Activated CD8-positive, alpha-beta T cell treated with anti-CD3 and anti-CD28 coated beads, Interleukin-2, amount 10 ng/mL, durations not matched to agents 7 days and 5 days (primary cell): ENCODE data around the gene STK32B. TPM values are rescaled to one million over a fixed set of nuclear protein-coding genes. Genes with fewer than 3 reads are reported as not detected.
"Not testable (repeated sequence)": the region's sequence is repeated elsewhere in the genome, so short reads cannot be mapped to it uniquely, and the experiment has no call there.

Experiments
- ATAC-seq: fragments of 150-1000 bp; cut with Tn5 transposase; one replicate; pipeline ENCODE4 v1.10.0; 2021; ENCODE audit warnings: moderate library complexity
- CTCF ChIA-PET: fragments of 350-600 bp; sonication (Branson Sonifier 250); formaldehyde crosslinking; loops from one replicate; lab custom pipeline; 2021; ENCODE audit warnings: antibody characterized with exemption; lab: Charles Lee
- POLR2A ChIA-PET: fragments of 350-600 bp; sonication (Branson Sonifier 250); formaldehyde crosslinking; loops from one replicate; lab custom pipeline; 2021; ENCODE audit warnings: antibody characterized with exemption; lab: Charles Lee
- DNase-seq: peaks from one replicate; pipeline ENCODE4 v3.0.0-alpha.2; 2020
- H3K27ac Mint-ChIP-seq: one replicate; pipeline ENCODE4 v1.8.0; 2021; ENCODE audit warnings: mild to moderate bottlenecking, mixed read lengths
- H3K27me3 Mint-ChIP-seq: one replicate; pipeline ENCODE4 v1.8.0; 2021; ENCODE audit warnings: low read depth, mixed read lengths
- H3K36me3 Mint-ChIP-seq: one replicate; pipeline ENCODE4 v1.8.0; 2021; ENCODE audit warnings: low read depth, mixed read lengths
- H3K4me1 Mint-ChIP-seq: one replicate; pipeline ENCODE4 v1.8.0; 2021; ENCODE audit warnings: low read depth, mixed read lengths
- H3K4me3 Mint-ChIP-seq: one replicate; pipeline ENCODE4 v1.8.0; 2021; ENCODE audit warnings: mild to moderate bottlenecking, mixed read lengths
- H3K9me3 Mint-ChIP-seq: one replicate; pipeline ENCODE4 v1.8.0; 2022; ENCODE audit warnings: mixed read lengths; ENCODE audit not compliant: insufficient read depth
- total RNA-seq, 2 experiments: library from RNA; stranded (reverse); gene quantifications; one replicate each; pipeline ENCODE4 v1.2.3, GENCODE V29; 2021

The STK32B gene
- total RNA-seq, 2 experiments from 2014 or later, result not detected

DNA sequence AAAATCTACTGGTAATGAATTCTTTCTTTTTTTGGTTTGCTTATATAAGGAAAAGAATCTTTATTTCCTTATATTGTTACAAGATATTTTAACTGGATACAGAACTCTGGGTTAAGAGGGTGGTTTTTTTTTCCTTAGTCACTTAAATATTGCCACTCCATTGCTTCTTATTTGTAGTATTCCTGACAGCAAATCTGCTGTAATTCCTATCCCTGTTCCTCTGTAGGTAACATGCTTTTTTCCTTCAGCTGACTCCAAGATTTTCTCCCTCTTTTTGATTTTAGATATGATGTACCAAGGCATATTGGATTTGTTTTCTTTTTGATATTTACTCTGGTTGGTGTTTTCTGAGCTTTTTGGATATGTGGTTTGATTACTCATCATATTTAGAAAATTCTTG lies 378.5 kb downstream of the STK32B start:
- DNase-seq (no peak), ATAC-seq (no peak)
- Mint-ChIP-seq H3K36me3 (no peaks in the 10 kb centered on the region), H3K27ac (no peak overlapping the region), H3K9me3 (no peaks in the 10 kb centered on the region), H3K27me3 (no peaks in the 10 kb centered on the region), H3K4me3 (no peak overlapping the region), H3K4me1 (no peaks in the 10 kb centered on the region)
- CTCF ChIA-PET, result interaction anchor here (0.7 kb wide), 1 partner anchor 726 kb away, joined by 3 read pairs; no protein-coding TSS in a partner anchor
- POLR2A ChIA-PET, result no interaction called here

DNA sequence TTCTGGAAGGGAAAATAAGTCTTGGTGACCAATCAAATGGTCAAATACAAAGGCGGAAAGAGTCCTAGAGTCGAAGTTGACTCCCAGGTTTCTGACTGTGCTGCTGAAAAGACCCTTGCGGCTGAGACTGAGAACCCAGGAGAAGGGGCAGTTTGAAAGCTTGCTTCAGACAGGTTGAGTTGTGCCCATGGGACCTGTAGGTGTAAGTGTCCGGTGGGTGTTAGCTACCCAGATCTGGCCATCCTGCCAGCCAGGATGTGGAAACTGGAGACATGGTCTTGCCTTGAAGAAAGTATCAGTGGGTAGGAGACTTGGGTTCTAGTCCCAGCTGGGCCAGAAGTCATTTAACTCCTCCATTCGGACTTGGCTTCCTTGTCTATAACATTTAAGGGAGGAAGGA lies 381.9 kb downstream of the STK32B start:
- no peak overlapping the region for H3K4me3 Mint-ChIP-seq
- DNase-seq (no peak), ATAC-seq (no peak)
- POLR2A ChIA-PET, result no interaction called here
- CTCF ChIA-PET, result no interaction called here
- no peaks in the 10 kb centered on the region for H3K36me3 Mint-ChIP-seq
- no peaks in the 10 kb centered on the region for H3K4me1 Mint-ChIP-seq
- H3K9me3 Mint-ChIP-seq, result no peaks in the 10 kb centered on the region
- H3K27me3 Mint-ChIP-seq, result no peaks in the 10 kb centered on the region
- H3K27ac Mint-ChIP-seq, result no peak overlapping the region

DNA sequence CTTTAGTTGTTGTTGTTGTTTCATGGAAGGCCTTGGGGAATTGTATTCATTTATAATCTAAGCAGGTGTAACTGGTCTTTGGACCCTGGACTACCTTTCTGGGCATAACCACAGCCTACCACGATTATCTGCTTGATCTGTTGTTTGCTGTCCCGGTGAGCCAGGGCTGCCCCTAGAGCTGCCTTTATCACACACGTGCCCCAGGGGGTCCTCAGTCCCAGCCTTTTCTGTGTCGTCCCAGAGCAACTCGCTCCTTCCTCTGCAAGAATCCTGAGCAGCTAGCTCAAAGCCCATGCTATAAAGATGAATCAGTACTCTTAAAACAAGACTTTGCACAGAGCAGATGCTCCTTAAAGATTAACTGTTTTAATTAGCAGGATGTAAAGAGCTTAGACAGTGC lies 383.9 kb downstream of the STK32B start:
- H3K4me1 Mint-ChIP-seq, result no peaks in the 10 kb centered on the region
- H3K9me3 Mint-ChIP-seq, result no peaks in the 10 kb centered on the region
- no peak overlapping the region for H3K27ac Mint-ChIP-seq
- ATAC-seq (no peak), DNase-seq (no peak)
- POLR2A ChIA-PET, result no interaction called here
- CTCF ChIA-PET, result no interaction called here
- no peaks in the 10 kb centered on the region for H3K36me3 Mint-ChIP-seq
- no peak overlapping the region for H3K4me3 Mint-ChIP-seq
- H3K27me3 Mint-ChIP-seq, result no peaks in the 10 kb centered on the region

GRCh38 chr4:5435823-5436222 lies 384.5 kb downstream of the STK32B start:
- Mint-ChIP-seq H3K36me3 (no peaks in the 10 kb centered on the region), H3K27ac (no peak overlapping the region), H3K27me3 (no peaks in the 10 kb centered on the region), H3K4me1 (no peaks in the 10 kb centered on the region), H3K4me3 (no peak overlapping the region), H3K9me3 (no peaks in the 10 kb centered on the region)
- CTCF ChIA-PET, result no interaction called here
- POLR2A ChIA-PET, result no interaction called here
- ATAC-seq (no peak), DNase-seq (no peak)

GRCh38 chr4:5443976-5444802 lies 392.9 kb downstream of the STK32B start:
- H3K9me3 Mint-ChIP-seq, CTCF ChIA-PET, H3K27me3 Mint-ChIP-seq, H3K4me3 Mint-ChIP-seq, DNase-seq, H3K36me3 Mint-ChIP-seq, H3K27ac Mint-ChIP-seq, POLR2A ChIA-PET, ATAC-seq, H3K4me1 Mint-ChIP-seq: not testable (repeated sequence)

DNA sequence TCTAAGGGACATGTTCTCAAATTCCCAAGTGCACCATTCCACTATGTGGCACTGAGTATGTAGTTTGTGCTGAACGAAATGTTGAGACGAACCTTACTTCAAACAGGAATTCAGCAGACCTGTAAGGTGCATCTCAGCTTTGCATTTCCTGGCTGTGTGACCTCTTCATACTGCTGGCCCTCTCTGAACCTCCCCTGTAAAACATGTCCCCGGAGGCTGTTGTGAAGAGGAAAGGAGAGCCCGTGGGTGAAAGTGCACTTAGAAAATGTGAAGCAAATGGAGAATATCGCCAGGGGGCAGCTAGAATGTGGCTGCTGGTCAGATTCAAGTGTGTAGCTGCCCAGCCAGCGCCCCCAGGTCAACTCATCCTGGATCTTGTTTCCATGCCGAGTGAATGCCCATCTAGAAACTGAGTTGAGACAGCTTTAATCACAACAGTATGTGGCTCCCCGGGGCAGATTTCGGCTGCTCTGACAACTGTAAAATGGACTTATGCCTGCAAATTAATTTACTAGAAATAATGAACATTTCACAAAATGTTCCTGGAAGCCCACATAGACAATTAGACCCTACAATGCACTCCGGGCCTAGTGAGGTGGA lies 393.7 kb downstream of the STK32B start:
- no peak for ATAC-seq
- no peak for DNase-seq
- POLR2A ChIA-PET, result no interaction called here
- no peaks in the 10 kb centered on the region for H3K27me3 Mint-ChIP-seq
- H3K27ac Mint-ChIP-seq, result no peak overlapping the region
- CTCF ChIA-PET, result no interaction called here
- no peaks in the 10 kb centered on the region for H3K4me1 Mint-ChIP-seq
- H3K36me3 Mint-ChIP-seq, result no peaks in the 10 kb centered on the region
- no peak overlapping the region for H3K4me3 Mint-ChIP-seq
- H3K9me3 Mint-ChIP-seq, result no peaks in the 10 kb centered on the region

DNA sequence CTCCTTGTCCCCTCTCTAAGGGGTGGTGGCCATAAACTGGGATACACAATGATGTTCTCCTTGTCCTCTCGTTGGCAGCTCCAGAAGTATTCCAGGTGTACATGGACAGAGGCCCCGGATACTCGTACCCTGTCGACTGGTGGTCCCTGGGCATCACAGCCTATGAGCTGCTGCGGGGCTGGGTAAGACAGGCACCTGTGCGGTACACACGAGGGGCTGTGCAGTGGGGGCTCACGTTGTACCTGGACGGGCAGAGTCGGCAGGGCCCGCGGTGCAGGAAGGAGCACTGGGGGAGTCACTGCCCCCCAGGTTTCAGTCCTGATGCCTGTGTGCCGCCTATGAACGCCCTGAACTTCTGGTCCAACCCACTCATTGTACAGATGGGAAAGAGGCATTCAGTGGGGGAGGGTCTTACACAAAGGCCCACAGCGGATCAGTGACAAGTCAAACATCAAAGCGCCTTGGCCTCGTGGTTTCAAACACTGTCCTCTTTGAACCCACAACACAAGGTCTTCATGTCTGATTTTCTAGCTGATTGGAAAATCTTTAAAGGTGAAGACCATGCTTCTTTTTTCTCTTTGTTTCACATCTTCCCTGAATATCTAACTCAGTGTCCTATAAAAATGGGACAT lies 395.4 kb downstream of the STK32B start:
- no peaks in the 10 kb centered on the region for H3K9me3 Mint-ChIP-seq
- ATAC-seq (no peak), DNase-seq (no peak)
- no peaks in the 10 kb centered on the region for H3K27me3 Mint-ChIP-seq
- no peak overlapping the region for H3K27ac Mint-ChIP-seq
- H3K4me1 Mint-ChIP-seq, result no peaks in the 10 kb centered on the region
- ChIA-PET POLR2A (no interaction called here), CTCF (no interaction called here)
- no peak overlapping the region for H3K4me3 Mint-ChIP-seq
- no peaks in the 10 kb centered on the region for H3K36me3 Mint-ChIP-seq

DNA sequence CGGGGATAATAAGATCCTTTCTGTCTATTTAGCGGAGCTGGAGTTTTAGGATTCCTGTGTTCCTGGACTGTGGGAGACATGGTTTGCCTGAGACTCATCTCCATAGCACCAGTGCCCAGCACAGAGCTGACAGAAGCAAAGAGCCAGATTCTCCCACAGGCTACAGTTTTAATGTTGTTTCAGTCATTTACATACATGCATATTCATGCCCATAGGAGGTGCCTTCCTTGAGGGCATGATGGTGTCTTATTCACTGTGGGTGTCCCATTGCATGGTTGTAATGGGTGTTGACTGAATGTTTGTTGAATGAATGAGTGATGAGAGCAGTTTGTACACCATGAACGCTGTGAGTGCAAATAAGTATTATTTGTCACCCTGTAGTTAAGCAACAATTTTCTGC lies 396.5 kb downstream of the STK32B start:
- ATAC-seq (no peak), DNase-seq (no peak)
- Mint-ChIP-seq H3K27ac (no peak overlapping the region), H3K27me3 (no peaks in the 10 kb centered on the region), H3K4me1 (no peaks in the 10 kb centered on the region), H3K36me3 (no peaks in the 10 kb centered on the region), H3K9me3 (no peaks in the 10 kb centered on the region), H3K4me3 (no peak overlapping the region)
- ChIA-PET CTCF (no interaction called here), POLR2A (no interaction called here)

DNA sequence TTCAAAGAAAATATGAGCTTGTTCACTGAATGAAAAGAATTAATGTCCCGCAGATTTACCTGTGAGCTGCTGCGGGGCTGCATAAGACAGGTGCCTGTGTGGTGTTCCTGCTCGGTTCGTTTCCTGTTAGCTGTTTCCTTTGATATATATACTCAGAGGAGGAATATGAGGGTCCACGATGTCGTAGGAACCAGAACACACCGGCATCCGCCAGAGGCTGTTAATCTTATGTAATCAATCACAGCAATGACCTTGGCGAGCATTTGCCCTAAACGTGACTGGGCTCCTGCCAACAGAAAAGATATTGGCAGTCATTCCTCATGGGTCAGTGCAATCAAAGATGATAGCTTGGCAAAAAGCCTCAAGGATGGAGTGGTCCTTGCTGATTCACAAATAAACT lies 396.9 kb downstream of the STK32B start:
- DNase-seq (no peak), ATAC-seq (no peak)
- no peaks in the 10 kb centered on the region for H3K4me1 Mint-ChIP-seq
- H3K27ac Mint-ChIP-seq, result no peak overlapping the region
- POLR2A ChIA-PET, result no interaction called here
- CTCF ChIA-PET, result no interaction called here
- H3K27me3 Mint-ChIP-seq, result no peaks in the 10 kb centered on the region
- no peak overlapping the region for H3K4me3 Mint-ChIP-seq
- no peaks in the 10 kb centered on the region for H3K36me3 Mint-ChIP-seq
- H3K9me3 Mint-ChIP-seq, result no peaks in the 10 kb centered on the region

DNA sequence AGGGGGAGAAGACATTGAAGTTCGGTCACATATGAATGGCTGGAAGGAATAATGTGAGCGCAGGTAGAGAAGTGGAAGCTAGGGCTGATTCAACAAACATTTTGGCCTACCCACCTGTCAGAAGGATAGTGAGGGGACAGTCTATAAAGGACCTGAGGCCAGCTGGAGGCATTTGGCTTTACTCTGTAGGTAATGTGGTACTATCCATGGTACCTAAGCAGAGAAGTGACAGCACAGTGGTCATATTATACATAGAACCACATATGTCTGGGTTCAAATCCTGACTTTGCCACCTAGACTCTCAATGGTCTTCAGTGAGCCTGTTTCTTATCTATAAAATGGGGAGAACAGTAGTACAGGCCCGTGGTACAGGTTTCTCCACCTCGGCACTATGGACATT lies 400.0 kb downstream of the STK32B start:
- ATAC-seq, result no peak
- H3K4me3 Mint-ChIP-seq, result no peak overlapping the region
- no peaks in the 10 kb centered on the region for H3K4me1 Mint-ChIP-seq
- H3K36me3 Mint-ChIP-seq, result no peaks in the 10 kb centered on the region
- no peak overlapping the region for H3K27ac Mint-ChIP-seq
- no peak for DNase-seq
- CTCF ChIA-PET, result no interaction called here
- POLR2A ChIA-PET, result no interaction called here
- no peaks in the 10 kb centered on the region for H3K27me3 Mint-ChIP-seq
- H3K9me3 Mint-ChIP-seq, result no peaks in the 10 kb centered on the region

GRCh38 chr4:5452156-5452555 lies 400.9 kb downstream of the STK32B start:
- Mint-ChIP-seq H3K36me3 (no peaks in the 10 kb centered on the region), H3K27me3 (no peaks in the 10 kb centered on the region), H3K4me1 (no peaks in the 10 kb centered on the region), H3K9me3 (no peaks in the 10 kb centered on the region), H3K27ac (no peak overlapping the region), H3K4me3 (no peak overlapping the region)
- ChIA-PET POLR2A (no interaction called here), CTCF (no interaction called here)
- ATAC-seq (no peak), DNase-seq (no peak)

DNA sequence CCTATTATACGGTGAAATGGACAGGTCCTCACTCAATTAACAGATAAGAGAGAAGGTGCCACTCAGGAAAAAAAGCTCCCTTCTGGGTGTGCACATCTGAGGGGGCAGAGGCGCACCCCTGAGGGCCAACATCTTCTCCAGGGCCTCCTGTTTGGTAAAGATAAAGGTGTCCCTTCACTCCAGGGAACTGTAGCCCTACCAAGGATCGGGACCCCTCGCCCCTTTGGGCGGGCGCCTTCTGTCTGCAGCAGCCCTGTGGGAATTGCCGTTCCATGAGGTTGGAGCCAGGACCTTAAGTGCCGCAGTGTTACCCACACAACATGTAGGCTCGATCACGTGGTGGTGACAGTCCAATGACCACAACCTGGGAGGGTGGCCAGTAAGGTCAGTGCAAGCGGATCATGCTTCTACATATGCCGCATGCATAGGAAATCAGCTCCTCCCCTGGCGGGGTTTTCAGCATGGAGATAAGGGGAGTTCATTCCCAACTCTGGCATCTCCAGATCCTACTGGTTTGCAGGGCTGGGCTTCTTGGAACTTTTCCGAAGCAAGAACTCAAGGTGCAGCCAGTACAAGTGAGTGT lies 403.8 kb downstream of the STK32B start:
- Mint-ChIP-seq H3K27me3 (no peaks in the 10 kb centered on the region), H3K4me1 (no peaks in the 10 kb centered on the region), H3K36me3 (no peaks in the 10 kb centered on the region), H3K9me3 (no peaks in the 10 kb centered on the region), H3K4me3 (no peak overlapping the region), H3K27ac (no peak overlapping the region)
- CTCF ChIA-PET, result no interaction called here
- no peak for DNase-seq
- POLR2A ChIA-PET, result no interaction called here
- no peak for ATAC-seq
